Tibial artery (tissue), 4 donors: ENCODE results near the gene TIMMDC1.
A peak's percentile ranks its signal among the peaks of the same experiment; 100 is the strongest.

ENCODE experiments used
- DNase-seq, 2 donors: peaks; one replicate each; pipeline ENCODE4 v3.0.0-alpha.2; 2019
- H3K27ac ChIP-seq, 2 donors: fragments of 200-600 bp; sonication (generic) in 1 of 2; 1 replicate in 1 of 2; 2 replicates in 1 of 2; pipeline ENCODE4 v1.5.1; 2018 to 2019; ENCODE audit warnings: mild to moderate bottlenecking in 1 of 2
- H3K27me3 ChIP-seq, 2 donors: fragments of 200-600 bp; sonication (generic) in 1 of 2; one replicate each; pipeline versions ENCODE4 v1.5.1 to v1.6.0; 2016 to 2019
- H3K36me3 ChIP-seq, 3 donors: fragments of 200-600 bp; sonication (generic) in 2 of 3; one replicate each; pipeline ENCODE4 v1.5.1; 2016 to 2019; ENCODE audit warnings: mild to moderate bottlenecking in 2 of 3
- H3K4me1 ChIP-seq, 4 donors: fragments of 200-600 bp; sonication (generic) in 2 of 4; 1 replicate in 3 of 4; 2 replicates in 1 of 4; pipeline ENCODE4 v1.5.1; 2016 to 2019
- H3K4me3 ChIP-seq, 2 donors: fragments of 200-600 bp; sonication (generic) in 1 of 2; 1 replicate in 1 of 2; 2 replicates in 1 of 2; pipeline ENCODE4 v1.5.1; 2018 to 2019; ENCODE audit warnings: mild to moderate bottlenecking in 2 of 2
- H3K9me3 ChIP-seq, 3 donors: fragments of 200-600 bp; sonication (generic) in 1 of 3; one replicate each; pipeline ENCODE4 v1.5.1; 2016 to 2019
- intact Hi-C: fragments of 100-400 bp; cut with DNase I; formaldehyde crosslinking; loops from one replicate; pipeline ENCODE4 v1.15.0; 2023; ENCODE audit warnings: low total_unique reads
- TF ChIP-seq, protein P1 (sequence below), 2 experiments: fragments of 200-600 bp in 1 of 2; fragments of 450-650 bp in 1 of 2; IDR thresholded peaks; one replicate each; pipeline ENCODE4 v1.5.1; 2017 to 2019; ENCODE audit warnings: antibody characterized with exemption in 2 of 2, mild to moderate bottlenecking in 1 of 2, moderate library complexity in 1 of 2

Gene TIMMDC1

GRCh38 chr3:119468041-119468440 is 30.3 kb upstream of the TIMMDC1 start:
- H3K36me3 ChIP-seq: peaks cover 7 to 13% (median 9%) of the 10 kb centered on the region in 3 donors
- H3K27ac ChIP-seq: peak overlapping the region in 1 of 2 donors; percentile 71
- no peak for DNase-seq
- intact Hi-C loops: loop anchor here (10.0 kb wide), 1 partner anchor 143 kb away; no protein-coding TSS in a partner anchor
- H3K4me1 ChIP-seq: peaks cover 0 to 31% (median 14%) of the 10 kb centered on the region in 4 donors
- TF ChIP-seq, protein P1, sequence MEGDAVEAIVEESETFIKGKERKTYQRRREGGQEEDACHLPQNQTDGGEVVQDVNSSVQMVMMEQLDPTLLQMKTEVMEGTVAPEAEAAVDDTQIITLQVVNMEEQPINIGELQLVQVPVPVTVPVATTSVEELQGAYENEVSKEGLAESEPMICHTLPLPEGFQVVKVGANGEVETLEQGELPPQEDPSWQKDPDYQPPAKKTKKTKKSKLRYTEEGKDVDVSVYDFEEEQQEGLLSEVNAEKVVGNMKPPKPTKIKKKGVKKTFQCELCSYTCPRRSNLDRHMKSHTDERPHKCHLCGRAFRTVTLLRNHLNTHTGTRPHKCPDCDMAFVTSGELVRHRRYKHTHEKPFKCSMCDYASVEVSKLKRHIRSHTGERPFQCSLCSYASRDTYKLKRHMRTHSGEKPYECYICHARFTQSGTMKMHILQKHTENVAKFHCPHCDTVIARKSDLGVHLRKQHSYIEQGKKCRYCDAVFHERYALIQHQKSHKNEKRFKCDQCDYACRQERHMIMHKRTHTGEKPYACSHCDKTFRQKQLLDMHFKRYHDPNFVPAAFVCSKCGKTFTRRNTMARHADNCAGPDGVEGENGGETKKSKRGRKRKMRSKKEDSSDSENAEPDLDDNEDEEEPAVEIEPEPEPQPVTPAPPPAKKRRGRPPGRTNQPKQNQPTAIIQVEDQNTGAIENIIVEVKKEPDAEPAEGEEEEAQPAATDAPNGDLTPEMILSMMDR (IDR thresholded peaks at IDR 0.05): no peak
- no peaks in the 10 kb centered on the region for H3K27me3 ChIP-seq
- H3K4me3 ChIP-seq: peak overlapping the region in 1 of 2 donors; percentile 83
- no peaks in the 10 kb centered on the region for H3K9me3 ChIP-seq

DNA sequence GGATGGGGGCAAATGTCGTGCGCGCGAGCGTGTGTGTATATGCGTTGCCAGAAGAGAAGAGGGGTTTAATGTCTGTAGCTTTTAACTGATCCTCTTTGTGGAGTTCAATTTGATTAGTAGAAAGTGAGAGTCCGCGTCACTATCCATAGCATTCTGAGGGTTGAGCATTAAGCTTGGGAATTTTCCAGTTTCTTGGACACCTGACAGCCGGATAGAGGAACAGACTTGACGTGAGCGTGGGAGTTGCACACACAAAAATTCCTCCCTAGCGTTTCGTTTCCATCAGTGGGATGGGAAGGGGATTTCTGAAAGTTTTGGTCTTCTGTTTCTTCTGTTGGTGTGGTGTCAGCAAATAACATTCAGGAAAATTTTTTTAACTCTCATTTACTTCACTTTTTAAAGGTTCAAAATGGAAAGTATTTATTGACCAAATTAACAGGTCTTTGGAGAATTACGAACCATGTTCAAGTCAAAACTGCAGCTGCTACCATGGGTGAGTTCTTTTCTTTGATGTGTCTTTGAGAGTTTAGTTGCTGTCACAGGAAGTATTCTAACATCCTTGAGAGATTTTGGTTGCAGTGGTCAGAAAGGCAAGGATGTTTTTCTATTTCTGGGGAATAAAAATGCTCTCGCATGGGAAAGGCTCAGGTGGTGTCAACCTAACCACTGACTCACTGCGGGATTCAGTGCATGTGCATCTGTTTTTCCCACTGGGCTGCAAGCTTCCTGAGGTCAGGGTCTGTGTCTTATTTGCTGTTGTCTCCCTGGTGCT is 28.7 kb upstream of the TIMMDC1 start:
- intact Hi-C loops: loop anchor here (5.0 to 10.0 kb wide), 2 partner anchors 145 to 197 kb away; no protein-coding TSS in a partner anchor
- DNase-seq: no peak

DNA sequence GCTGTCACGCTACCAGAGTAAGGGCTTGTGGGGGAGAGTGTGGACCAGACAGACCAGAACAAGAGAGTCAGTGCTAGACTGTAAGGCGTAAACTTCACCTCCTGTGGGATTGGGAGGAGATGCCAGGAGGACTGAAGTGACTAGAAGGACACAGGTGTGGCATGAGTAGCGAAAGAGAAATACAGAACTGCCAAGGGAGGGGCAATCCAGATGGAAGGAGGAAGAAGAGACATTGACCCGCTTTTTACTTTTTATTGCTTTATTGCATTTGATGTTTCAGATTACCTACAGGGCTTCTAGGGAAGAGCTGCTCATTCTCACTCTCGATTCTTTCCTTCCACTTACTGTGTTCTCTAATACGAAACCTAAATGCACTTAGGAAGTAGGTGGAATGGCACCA is 27.5 kb upstream of the TIMMDC1 start:
- no peak overlapping the region for H3K27ac ChIP-seq
- TF ChIP-seq, protein P1 (IDR thresholded peaks at IDR 0.05): no peak
- no peaks in the 10 kb centered on the region for H3K27me3 ChIP-seq
- no peaks in the 10 kb centered on the region for H3K9me3 ChIP-seq
- peaks cover 20 to 41% (median 23%) of the 10 kb centered on the region in 3 donors for H3K36me3 ChIP-seq
- no peak overlapping the region for H3K4me3 ChIP-seq
- H3K4me1 ChIP-seq: peaks cover 0 to 24% (median 9%) of the 10 kb centered on the region in 4 donors
- DNase-seq: no peak
- intact Hi-C loops: loop anchor here (5.0 kb wide), 1 partner anchor 199 kb away; no protein-coding TSS in a partner anchor

More for the DNA sequence above, 28.7 kb upstream of the TIMMDC1 start:
- H3K4me3 ChIP-seq: peak overlapping the region; percentile 77 to 83
- H3K36me3 ChIP-seq: peaks cover 11 to 28% (median 14%) of the 10 kb centered on the region in 3 donors
- TF ChIP-seq, protein P1 (IDR thresholded peaks at IDR 0.05): no peak
- H3K27me3 ChIP-seq: no peaks in the 10 kb centered on the region
- no peaks in the 10 kb centered on the region for H3K9me3 ChIP-seq
- peak overlapping the region; percentile 69 to 71 for H3K27ac ChIP-seq
- H3K4me1 ChIP-seq: peaks cover 0 to 24% (median 9%) of the 10 kb centered on the region in 4 donors

- no peak for DNase-seq
- Histone ChIP-seq H3K4me1 (no peaks in the 10 kb centered on the region), H3K4me3 (no peak overlapping the region), H3K27ac (no peak overlapping the region), H3K9me3 (no peaks in the 10 kb centered on the region), H3K36me3 (peaks cover 24 to 63% (median 39%) of the 10 kb centered on the region in 3 donors), H3K27me3 (no peaks in the 10 kb centered on the region)
- intact Hi-C loops: no loop called here
- TF ChIP-seq, protein P1 (IDR thresholded peaks at IDR 0.05): no peak
Measured at GRCh38 chr3:119481079-119481478, 17.3 kb upstream of the TIMMDC1 start.

- Histone ChIP-seq H3K27me3 (no peaks in the 10 kb centered on the region), H3K27ac (no peak overlapping the region), H3K4me3 (no peak overlapping the region), H3K36me3 (peaks cover 23 to 70% (median 40%) of the 10 kb centered on the region in 3 donors), H3K9me3 (no peaks in the 10 kb centered on the region), H3K4me1 (no peaks in the 10 kb centered on the region)
- intact Hi-C loops: no loop called here
- DNase-seq: no peak
- TF ChIP-seq, protein P1 (IDR thresholded peaks at IDR 0.05): no peak
Measured at GRCh38 chr3:119483101-119483500, 15.2 kb upstream of the TIMMDC1 start.
